Astrocyte of the spinal cord (primary cell): ENCODE results near the gene BTBD2.
A peak's percentile ranks its signal among the peaks of the same experiment; 100 is the strongest.

ENCODE experiments used
- DNase-seq: peaks from one replicate; pipeline ENCODE4 v3.0.0; 2011; ENCODE audit warnings: low read depth, low spot score
- H3K4me3 ChIP-seq: 2 replicates; pipeline ENCODE4 v1.5.1; 2011; ENCODE audit warnings: low read depth, mild to moderate bottlenecking, low read length, moderate library complexity
- in situ Hi-C: cut with HindIII; loops from 2 replicates; pipeline ENCODE4 v1.10.0; 2017; ENCODE audit warnings: low sequenced_read_pairs
- TF ChIP-seq, protein P1 (sequence below): IDR thresholded peaks from 2 replicates; pipeline ENCODE4 v1.5.1; 2012; ENCODE audit warnings: low read depth, mild to moderate bottlenecking, low read length, inconsistent platforms

The BTBD2 gene

DNA sequence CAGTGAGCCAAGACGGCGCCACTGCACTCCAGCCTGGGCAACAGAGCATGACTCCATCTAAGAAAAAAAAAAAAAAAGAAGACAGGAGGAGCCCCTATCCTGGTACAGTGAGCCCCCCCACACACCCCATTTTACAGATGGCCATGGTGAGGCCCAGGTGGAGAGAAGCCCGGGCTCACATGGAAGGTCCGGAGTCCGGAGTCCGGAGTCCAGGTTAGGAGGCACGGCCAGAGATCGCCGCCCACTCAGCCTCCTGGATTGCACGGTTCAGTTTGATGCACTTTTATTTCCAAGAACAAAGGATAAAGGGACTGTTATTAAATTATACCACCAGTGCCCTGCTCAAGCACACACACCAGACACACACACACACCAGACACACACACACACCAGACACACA lies 11.3 kb upstream of the BTBD2 start:
- no peak for DNase-seq
- H3K4me3 ChIP-seq: no peak overlapping the region
- in situ Hi-C loops: no loop called here

DNA sequence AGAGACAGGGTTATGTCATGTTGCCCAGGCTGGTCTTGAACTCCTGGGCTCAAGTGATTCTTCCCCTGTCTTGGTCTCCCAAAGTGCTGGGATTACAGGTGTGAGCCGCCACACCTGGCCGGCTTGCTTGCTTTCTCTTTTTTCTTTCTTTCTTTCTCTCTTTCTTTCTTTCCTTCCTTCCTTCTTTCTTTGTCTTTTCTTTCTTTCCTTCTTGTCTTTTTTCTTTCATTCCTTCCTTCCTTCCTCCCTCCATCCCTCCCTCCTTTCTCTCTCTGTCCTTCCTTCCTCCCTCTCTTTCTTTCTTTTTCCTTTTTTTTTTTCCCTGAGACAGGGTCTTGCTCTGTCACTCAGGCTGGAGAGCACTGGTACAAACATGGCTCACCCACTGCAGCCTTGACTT lies 6.8 kb upstream of the BTBD2 start:
- TF ChIP-seq, protein P1, sequence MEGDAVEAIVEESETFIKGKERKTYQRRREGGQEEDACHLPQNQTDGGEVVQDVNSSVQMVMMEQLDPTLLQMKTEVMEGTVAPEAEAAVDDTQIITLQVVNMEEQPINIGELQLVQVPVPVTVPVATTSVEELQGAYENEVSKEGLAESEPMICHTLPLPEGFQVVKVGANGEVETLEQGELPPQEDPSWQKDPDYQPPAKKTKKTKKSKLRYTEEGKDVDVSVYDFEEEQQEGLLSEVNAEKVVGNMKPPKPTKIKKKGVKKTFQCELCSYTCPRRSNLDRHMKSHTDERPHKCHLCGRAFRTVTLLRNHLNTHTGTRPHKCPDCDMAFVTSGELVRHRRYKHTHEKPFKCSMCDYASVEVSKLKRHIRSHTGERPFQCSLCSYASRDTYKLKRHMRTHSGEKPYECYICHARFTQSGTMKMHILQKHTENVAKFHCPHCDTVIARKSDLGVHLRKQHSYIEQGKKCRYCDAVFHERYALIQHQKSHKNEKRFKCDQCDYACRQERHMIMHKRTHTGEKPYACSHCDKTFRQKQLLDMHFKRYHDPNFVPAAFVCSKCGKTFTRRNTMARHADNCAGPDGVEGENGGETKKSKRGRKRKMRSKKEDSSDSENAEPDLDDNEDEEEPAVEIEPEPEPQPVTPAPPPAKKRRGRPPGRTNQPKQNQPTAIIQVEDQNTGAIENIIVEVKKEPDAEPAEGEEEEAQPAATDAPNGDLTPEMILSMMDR: no peak
- H3K4me3 ChIP-seq: no peak overlapping the region
- DNase-seq: no peak
- in situ Hi-C loops: no loop called here

More for the DNA sequence above, 11.3 kb upstream of the BTBD2 start:
- TF ChIP-seq, protein P1: no peak

DNA sequence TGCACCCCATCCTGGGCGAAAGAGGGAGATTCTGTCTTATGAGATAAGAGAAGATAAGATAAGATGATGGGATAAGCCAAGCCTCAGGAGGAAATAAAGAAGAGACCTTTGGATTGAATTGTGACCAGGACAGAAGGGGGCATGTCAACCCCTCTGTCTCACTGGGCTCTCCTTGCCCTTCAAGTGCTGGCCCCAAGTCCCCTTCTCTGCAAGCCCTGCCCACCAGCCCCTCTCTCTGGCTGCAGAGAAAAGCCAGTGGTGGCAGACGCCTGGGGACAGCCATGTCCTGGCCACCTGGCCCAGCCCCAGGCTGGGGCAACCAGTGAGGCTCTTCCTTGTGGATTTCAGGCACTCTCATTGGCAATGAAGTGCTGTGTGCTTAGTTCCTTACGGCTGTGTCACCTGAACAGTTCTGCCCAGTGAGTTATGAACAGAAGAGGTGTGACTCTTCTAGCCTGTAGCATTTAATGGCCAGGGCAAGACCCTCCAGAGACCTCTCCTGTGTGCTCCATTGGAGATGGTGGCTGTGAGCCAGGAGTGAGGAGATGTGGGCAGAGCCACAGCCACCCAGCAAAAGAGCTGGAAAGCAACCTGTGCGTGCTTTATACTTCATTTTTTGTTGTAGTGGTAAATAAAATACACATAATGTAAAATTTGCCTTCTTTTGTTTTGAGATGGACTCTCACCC lies 6.1 kb upstream of the BTBD2 start:
- TF ChIP-seq, protein P1: no peak
- no peak overlapping the region for H3K4me3 ChIP-seq
- in situ Hi-C loops: no loop called here
- DNase-seq: no peak

DNA sequence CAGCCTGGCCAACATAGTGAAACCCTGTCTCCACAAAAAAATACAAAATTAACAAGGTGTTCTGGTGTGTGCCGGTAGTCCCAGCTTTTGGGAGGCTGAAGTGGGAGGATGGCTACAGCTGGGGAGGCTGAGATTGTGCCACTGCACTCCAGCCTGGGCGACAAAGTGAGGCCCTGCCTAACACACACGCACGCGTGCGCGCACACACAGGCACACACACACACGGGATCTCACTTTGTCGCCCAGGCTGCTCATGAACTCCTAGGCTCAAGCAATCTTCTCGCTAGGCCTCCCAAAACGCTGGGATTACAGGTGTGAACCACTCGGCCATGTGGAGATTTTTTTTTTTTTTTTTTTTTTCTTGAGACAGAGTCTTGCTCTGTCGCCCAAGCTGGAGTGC lies 3.2 kb upstream of the BTBD2 start:
- H3K4me3 ChIP-seq: no peak overlapping the region
- no peak for DNase-seq
- TF ChIP-seq, protein P1: no peak
- in situ Hi-C loops: no loop called here

DNA sequence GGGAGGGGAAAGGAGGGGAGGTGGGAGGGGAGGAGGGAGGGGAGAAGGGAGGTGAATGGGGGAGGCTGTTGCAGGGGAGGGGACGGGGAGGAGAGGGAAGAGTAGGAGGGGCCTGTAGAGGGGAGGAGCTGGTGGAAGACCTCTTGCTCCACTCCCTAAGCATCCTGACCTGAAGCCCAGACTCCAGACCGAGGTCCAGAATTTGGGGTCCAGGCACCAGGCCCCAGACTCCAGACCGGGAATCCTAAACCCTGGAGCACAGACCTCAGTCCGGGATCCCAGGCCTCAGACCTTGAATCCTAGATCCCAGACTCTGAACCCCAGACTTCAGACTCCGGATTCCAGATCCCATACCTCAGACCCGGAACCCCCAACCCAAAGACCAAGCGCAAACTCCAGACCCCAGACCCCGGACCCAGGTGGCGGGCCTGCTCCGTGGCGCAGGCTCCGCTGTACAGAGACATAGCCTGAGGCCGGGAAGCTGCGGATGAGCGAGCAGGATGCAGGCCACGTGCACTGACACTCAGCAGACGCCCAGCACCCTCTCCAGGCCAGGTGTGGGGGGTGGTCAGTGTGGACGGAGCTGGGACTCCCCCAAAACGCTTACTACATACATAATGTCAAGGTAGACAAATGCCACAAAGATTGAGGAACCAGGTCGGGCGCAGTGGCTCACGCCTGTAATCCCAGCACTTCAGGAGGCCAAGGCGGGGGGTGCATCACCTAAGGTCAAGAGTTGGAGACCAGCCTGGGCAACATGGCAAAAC lies 710 bp upstream of the BTBD2 start:
- TF ChIP-seq, protein P1: no peak
- peak; percentile 80 for DNase-seq
- H3K4me3 ChIP-seq: peak overlapping the region; percentile 34
- in situ Hi-C loops: no loop called here

DNA sequence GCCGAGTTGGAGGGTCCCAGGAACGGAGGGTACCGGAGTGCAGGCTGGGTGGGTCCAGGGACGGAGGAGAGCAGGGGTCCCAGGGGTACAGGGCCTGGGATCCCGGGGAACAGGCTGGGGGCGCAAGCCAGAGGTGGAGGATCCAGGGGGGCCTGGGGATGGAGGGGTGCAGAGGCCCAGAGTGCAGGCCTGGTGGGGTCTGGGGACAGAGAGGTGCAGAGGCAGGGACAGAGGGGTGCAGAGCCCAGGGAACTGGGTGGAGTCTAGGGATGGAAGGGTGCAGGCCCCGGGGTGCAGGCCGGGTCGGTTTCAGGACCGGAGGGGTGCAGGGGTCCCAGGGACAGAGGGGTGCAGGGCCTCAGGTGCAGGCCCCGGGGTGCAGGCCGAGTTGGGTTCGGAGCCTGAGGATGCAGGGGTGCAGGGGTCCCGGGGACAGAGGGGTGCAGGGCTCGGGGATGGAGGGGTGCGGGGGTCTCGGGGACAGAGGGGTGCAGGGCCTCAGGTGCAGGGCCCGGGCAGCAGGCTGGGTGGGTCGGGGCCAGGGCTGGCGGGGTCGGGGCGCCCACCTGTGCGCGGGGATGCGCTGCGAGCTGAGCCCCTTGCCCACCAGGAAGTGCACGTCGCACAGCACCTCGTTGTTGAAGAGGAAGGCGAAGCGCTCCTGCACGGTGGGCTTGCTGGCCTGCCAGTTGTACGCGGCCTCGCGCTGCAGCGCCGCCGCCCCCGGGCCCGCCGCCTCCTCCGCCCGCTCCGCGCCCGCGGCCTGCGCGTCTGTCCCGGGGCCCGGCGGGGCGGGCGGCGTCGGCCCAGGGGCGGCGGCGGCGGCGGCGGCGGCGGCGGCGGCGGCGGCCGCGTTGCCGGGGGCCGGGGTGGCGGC lies 545 bp downstream of the BTBD2 start:
- DNase-seq: no peak
- TF ChIP-seq, protein P1: no peak
- in situ Hi-C loops: no loop called here
- H3K4me3 ChIP-seq: peak overlapping the region; percentile 64
